ENCODE data around the gene PLA2G2F. TPM values are rescaled to one million over a fixed set of nuclear protein-coding genes. Genes with fewer than 3 reads are reported as not detected.

Gene PLA2G2F, protein sequence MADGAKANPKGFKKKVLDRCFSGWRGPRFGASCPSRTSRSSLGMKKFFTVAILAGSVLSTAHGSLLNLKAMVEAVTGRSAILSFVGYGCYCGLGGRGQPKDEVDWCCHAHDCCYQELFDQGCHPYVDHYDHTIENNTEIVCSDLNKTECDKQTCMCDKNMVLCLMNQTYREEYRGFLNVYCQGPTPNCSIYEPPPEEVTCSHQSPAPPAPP
- total RNA-seq (not detected in 2 replicates), polyA plus RNA-seq (not detected in 2 replicates)

DNA sequence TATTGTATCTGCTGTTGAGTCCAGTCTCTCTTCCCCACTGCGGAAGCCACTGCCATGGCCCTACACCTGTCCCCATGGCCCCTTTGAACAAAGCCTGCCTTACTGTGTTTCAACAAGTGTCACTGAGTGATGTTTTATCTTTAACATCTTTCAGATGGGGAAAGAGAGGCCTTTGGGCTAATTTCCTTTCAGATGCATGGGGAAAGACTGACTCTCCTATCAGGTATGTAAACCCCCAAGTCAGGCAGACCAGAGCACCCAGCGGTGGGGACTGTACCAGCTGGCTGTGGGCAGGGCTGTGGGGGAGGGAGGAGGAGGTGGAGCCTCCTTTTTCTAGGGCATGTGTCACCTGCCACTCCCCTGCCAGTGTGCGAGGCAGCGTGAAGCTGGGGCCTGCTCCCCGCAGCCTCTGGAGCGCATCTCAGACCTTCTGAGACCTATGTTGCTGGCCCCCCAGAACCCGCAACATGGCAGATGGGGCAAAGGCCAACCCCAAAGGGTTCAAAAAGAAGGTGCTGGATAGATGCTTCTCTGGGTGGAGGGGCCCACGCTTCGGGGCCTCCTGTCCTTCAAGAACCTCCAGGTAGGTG lies at the start of gene PLA2G2F:
TSS of gene PLA2G2F (plus strand) at position 363 of the 590 bp plus-strand sequence. CDS start at position 468, 105 bp downstream.
- H3K9me3 ChIP-seq (ENCODE audit: low read depth), result no peaks in the 10 kb centered on the region
- H3K36me3 ChIP-seq (replicated peaks; ENCODE audit: insufficient read depth, low read depth), result no peaks in the 10 kb centered on the region
- WGBS (ENCODE audit: low lambda C conversion rate, missing lambda C conversion rate), result 93% methylated on average over 9 of the region's 9 CpGs
- no peak within 1 kb of the TSS for H2AFZ ChIP-seq
- no peaks in the 10 kb centered on the region for H3K27me3 ChIP-seq
- TF ChIP-seq EZH2phosphoT487 (IDR thresholded peaks at IDR 0.05; ENCODE audit: low read depth, severe bottlenecking, unreplicated experiment) (no peak), EZH2 (IDR thresholded peaks at IDR 0.05; ENCODE audit: borderline replicate concordance) (no peak)
- TF ChIP-seq, protein P1, sequence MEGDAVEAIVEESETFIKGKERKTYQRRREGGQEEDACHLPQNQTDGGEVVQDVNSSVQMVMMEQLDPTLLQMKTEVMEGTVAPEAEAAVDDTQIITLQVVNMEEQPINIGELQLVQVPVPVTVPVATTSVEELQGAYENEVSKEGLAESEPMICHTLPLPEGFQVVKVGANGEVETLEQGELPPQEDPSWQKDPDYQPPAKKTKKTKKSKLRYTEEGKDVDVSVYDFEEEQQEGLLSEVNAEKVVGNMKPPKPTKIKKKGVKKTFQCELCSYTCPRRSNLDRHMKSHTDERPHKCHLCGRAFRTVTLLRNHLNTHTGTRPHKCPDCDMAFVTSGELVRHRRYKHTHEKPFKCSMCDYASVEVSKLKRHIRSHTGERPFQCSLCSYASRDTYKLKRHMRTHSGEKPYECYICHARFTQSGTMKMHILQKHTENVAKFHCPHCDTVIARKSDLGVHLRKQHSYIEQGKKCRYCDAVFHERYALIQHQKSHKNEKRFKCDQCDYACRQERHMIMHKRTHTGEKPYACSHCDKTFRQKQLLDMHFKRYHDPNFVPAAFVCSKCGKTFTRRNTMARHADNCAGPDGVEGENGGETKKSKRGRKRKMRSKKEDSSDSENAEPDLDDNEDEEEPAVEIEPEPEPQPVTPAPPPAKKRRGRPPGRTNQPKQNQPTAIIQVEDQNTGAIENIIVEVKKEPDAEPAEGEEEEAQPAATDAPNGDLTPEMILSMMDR (IDR thresholded peaks at IDR 0.05; ENCODE audit: poor library complexity), result no peak
- no peak for DNase-seq (ENCODE audit: low spot score)
- H3K27ac ChIP-seq, result no peak within 1 kb of the TSS
- no peaks in the 10 kb centered on the region for H3K9me2 ChIP-seq (replicated peaks; ENCODE audit: insufficient read depth)
- H3K79me2 ChIP-seq, result no peaks in the 10 kb centered on the region
- H3K4me2 ChIP-seq, result no peak within 1 kb of the TSS
- no peak within 1 kb of the TSS for H3K4me3 ChIP-seq
- no peaks in the 10 kb centered on the region for H3K4me1 ChIP-seq (ENCODE audit: insufficient read depth)
- H4K20me1 ChIP-seq (ENCODE audit: insufficient read depth, poor library complexity, severe bottlenecking), result no peaks in the 10 kb centered on the region

DNA sequence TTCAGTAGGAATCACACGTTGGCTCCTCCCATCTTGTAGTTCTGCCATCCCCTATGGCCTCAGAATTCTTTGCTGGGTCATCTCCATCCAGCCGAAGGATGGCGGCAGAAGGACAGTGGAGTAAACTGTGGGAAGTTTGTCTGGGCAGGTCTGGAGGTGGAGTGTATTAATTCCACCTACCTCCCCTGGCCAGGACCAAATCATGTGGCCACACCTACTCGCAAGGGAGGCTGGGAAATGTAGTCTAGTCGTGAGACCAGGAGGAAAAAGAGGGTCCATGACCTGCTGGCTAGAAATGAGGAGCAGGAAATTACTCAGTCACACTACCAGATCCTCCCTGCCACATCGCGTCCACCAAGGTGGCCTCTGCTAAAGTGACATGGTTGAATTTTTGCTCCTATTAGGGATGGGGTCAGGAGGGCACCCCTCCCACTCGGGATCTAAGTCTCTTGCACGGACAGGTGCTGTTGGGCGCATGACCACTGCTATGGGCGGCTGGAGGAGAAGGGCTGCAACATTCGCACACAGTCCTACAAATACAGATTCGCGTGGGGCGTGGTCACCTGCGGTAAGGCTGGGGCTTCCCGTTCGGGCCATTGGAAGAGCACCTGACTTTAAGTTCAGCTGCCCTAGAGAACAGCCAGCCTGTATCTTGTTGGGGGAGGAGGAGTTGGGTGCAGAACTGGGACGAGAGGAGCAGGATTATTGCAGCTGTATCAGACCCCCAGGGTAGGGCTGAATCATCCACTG lies 49.6 kb upstream of the PLA2G2F start:
- no peaks in the 10 kb centered on the region for H3K9me2 ChIP-seq (replicated peaks; ENCODE audit: insufficient read depth)
- 90% methylated on average over 19 of the region's 19 CpGs for WGBS (ENCODE audit: low lambda C conversion rate, missing lambda C conversion rate)
- no peak overlapping the region for H3K4me3 ChIP-seq
- DNase-seq (ENCODE audit: low spot score), result no peak
- H3K36me3 ChIP-seq (replicated peaks; ENCODE audit: insufficient read depth, low read depth), result no peaks in the 10 kb centered on the region
- H3K27me3 ChIP-seq, result no peaks in the 10 kb centered on the region
- no peak overlapping the region for H2AFZ ChIP-seq
- TF ChIP-seq EZH2phosphoT487 (IDR thresholded peaks at IDR 0.05; ENCODE audit: low read depth, severe bottlenecking, unreplicated experiment) (no peak), EZH2 (IDR thresholded peaks at IDR 0.05; ENCODE audit: borderline replicate concordance) (no peak)
- TF ChIP-seq, protein P1 (IDR thresholded peaks at IDR 0.05; ENCODE audit: poor library complexity), result no peak
- H4K20me1 ChIP-seq (ENCODE audit: insufficient read depth, poor library complexity, severe bottlenecking), result no peaks in the 10 kb centered on the region
- no peak overlapping the region for H3K27ac ChIP-seq
- H3K4me2 ChIP-seq, result no peak overlapping the region
- no peaks in the 10 kb centered on the region for H3K79me2 ChIP-seq
- H3K9me3 ChIP-seq (ENCODE audit: low read depth), result no peaks in the 10 kb centered on the region
- no peaks in the 10 kb centered on the region for H3K4me1 ChIP-seq (ENCODE audit: insufficient read depth)

DNA sequence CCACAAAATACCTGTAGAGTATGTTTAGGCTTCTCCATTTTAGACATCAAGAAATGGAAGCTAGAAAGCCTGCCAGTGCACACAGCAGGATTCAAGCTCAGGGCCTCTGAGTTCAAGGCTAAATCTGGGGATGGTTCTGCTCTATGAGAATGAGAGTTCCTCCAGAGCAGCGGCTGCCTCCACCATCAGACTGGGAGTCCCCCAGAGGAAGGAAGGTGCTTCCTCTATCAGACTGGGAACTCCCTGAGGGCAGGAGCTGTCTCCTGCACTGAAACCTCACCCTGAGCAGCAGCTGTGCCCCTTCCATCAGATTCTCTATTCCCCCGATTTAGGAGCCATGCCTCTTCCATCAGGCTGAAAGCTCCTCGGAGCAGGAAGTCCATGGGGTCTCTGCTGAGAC lies 49.0 kb upstream of the PLA2G2F start:
- 98% methylated on average over 3 of the region's 3 CpGs for WGBS (ENCODE audit: low lambda C conversion rate, missing lambda C conversion rate)
- Histone ChIP-seq H3K9me2 (replicated peaks; ENCODE audit: insufficient read depth) (no peaks in the 10 kb centered on the region), H3K4me2 (no peak overlapping the region), H3K27me3 (no peaks in the 10 kb centered on the region), H4K20me1 (ENCODE audit: insufficient read depth, poor library complexity, severe bottlenecking) (no peaks in the 10 kb centered on the region), H3K36me3 (replicated peaks; ENCODE audit: insufficient read depth, low read depth) (no peaks in the 10 kb centered on the region), H3K27ac (no peak overlapping the region), H3K4me3 (no peak overlapping the region), H3K9me3 (ENCODE audit: low read depth) (no peaks in the 10 kb centered on the region), H3K4me1 (ENCODE audit: insufficient read depth) (no peaks in the 10 kb centered on the region), H2AFZ (no peak overlapping the region), H3K79me2 (no peaks in the 10 kb centered on the region)
- DNase-seq (ENCODE audit: low spot score), result no peak
- TF ChIP-seq EZH2phosphoT487 (IDR thresholded peaks at IDR 0.05; ENCODE audit: low read depth, severe bottlenecking, unreplicated experiment) (no peak), EZH2 (IDR thresholded peaks at IDR 0.05; ENCODE audit: borderline replicate concordance) (no peak)
- TF ChIP-seq, protein P1 (IDR thresholded peaks at IDR 0.05; ENCODE audit: poor library complexity), result no peak

Measured in hepatocyte (in vitro differentiated cells).